ENCODE measurements around the gene APOBEC4. TPM values are rescaled to one million over a fixed set of nuclear protein-coding genes. Genes with fewer than 3 reads are reported as not detected.

APOBEC4 gene
- total and polyA plus RNA-seq, 9 of the 15 experiments (the other 6 are each of a cell fraction or from before 2014, with no cell fraction given) = not detected

GRCh38 chr1:183670169-183670568 lies 17.1 kb upstream of the APOBEC4 start:
- Histone ChIP-seq H3K9ac (ENCODE audit: insufficient read depth in 1 of 2, low read depth in 2 of 2, low read length in 2 of 2) (no peak overlapping the region), H3K4me3 (no peak overlapping the region), H3K9me3 (replicated peaks; ENCODE audit: control insufficient read depth, insufficient read depth, low read depth, low read length) (no peaks in the 10 kb centered on the region), H2AFZ (ENCODE audit: low read depth, low read length) (no peak overlapping the region), H3K79me2 (ENCODE audit: control insufficient read depth, insufficient read depth, low read length) (no peaks in the 10 kb centered on the region), H3K27ac (ENCODE audit: extremely low read depth, low read depth, low read length) (no peak overlapping the region), H3K27me3 (ENCODE audit: control insufficient read depth in 2 of 2, insufficient read depth in 2 of 2, low read length in 2 of 2) (peaks cover 0 to 3% of the 10 kb centered on the region in 2 experiments; a peak in 1 of 5 replicates), H3K36me3 (ENCODE audit: control insufficient read depth, insufficient read depth, low read length) (no peaks in the 10 kb centered on the region), H4K20me1 (replicated peaks; ENCODE audit: control insufficient read depth, insufficient read depth, low read length) (no peaks in the 10 kb centered on the region), H3K9me1 (ENCODE audit: control insufficient read depth, insufficient read depth, low read length) (no peaks in the 10 kb centered on the region), H3K4me1 (replicated peaks in 1 of 2; ENCODE audit: control insufficient read depth in 2 of 2, insufficient read depth in 2 of 2, low read length in 2 of 2) (no peaks in the 10 kb centered on the region), H3K4me2 (ENCODE audit: insufficient read depth, low read length) (no peak overlapping the region)
- TF ChIP-seq ZNF23 (CRISPR knock-in tag; IDR thresholded peaks at IDR 0.05) (no peak), POLR2B (IDR thresholded peaks at IDR 0.05; ENCODE audit: low read depth, partially characterized antibody) (no peak), CTCF (IDR thresholded peaks at IDR 0.05 in 2 of 3, conservative IDR thresholded peaks at IDR 0.05 in 1 of 3; ENCODE audit: insufficient read depth in 2 of 3, low read depth in 1 of 3, low read length in 3 of 3) (peak; percentile 8 to 29 (median 24); a peak in 2 of 6 replicates), ZBTB11 (CRISPR knock-in tag; IDR thresholded peaks at IDR 0.05) (no peak), HDAC1 (IDR thresholded peaks at IDR 0.05) (no peak)
- intact Hi-C loops (cut with micrococcal nuclease) = no loop called here
- FAIRE-seq (no peak), ATAC-seq (no peak), DNase-seq (ENCODE audit: extremely low read depth in 1 of 4, low spot score in 3 of 4) (no peak)
- WGBS (ENCODE audit: insufficient coverage, low coverage, missing lambda C conversion rate) = 0% methylated on average over 1 of the region's 1 CpG
- BruUV-seq (replicated peaks) = no TSS peak
- ChIA-PET POLR2A (no interaction called here), CTCF (ENCODE audit: low intra/inter-chr PET ratio) (no interaction called here)
- in situ Hi-C loops (cut with MboI) = no loop called here
